Esophagus (tissue), 2 donors: ENCODE measurements around the gene MUC4. TPM values are rescaled to one million over a fixed set of nuclear protein-coding genes. Genes with fewer than 3 reads are reported as not detected.
"Not testable (repeated sequence)": the region's sequence is repeated elsewhere in the genome, so short reads cannot be mapped to it uniquely, and the experiment has no call there.

Experiments used
- H3K27ac ChIP-seq, 2 donors: one replicate each; pipeline ENCODE4 v1.5.1; 2013; ENCODE audit warnings: low read depth in 2 of 2, mild to moderate bottlenecking in 2 of 2, inconsistent platforms in 1 of 2, low read length in 1 of 2, moderate library complexity in 1 of 2
- H3K27me3 ChIP-seq, 2 donors: one replicate each; pipeline ENCODE4 v1.6.1; 2013; ENCODE audit warnings: low read length in 2 of 2, control low read depth in 1 of 2, mild to moderate bottlenecking in 1 of 2; ENCODE audit not compliant: insufficient read depth in 2 of 2, control insufficient read depth in 1 of 2
- H3K36me3 ChIP-seq, 2 donors: one replicate each; pipeline ENCODE4 v1.6.1; 2013; ENCODE audit warnings: low read length in 1 of 2; ENCODE audit not compliant: control insufficient read depth in 2 of 2, insufficient read depth in 2 of 2
- H3K4me1 ChIP-seq, 2 donors: one replicate each; pipeline ENCODE4 v1.6.1; 2013; ENCODE audit warnings: low read length in 1 of 2; ENCODE audit not compliant: control insufficient read depth in 2 of 2, insufficient read depth in 2 of 2
- H3K4me3 ChIP-seq, 2 donors: one replicate each; pipeline ENCODE4 v1.5.1; 2013; ENCODE audit warnings: low read length in 2 of 2, mild to moderate bottlenecking in 2 of 2, low read depth in 1 of 2, moderate library complexity in 1 of 2
- H3K9me3 ChIP-seq, 2 donors: one replicate each; pipeline ENCODE4 v1.6.1; 2013; ENCODE audit warnings: mild to moderate bottlenecking in 2 of 2, low read depth in 1 of 2, low read length in 1 of 2, moderate library complexity in 1 of 2; ENCODE audit not compliant: control insufficient read depth in 2 of 2, insufficient read depth in 1 of 2
- WGBS, 2 donors: extraction: QIAGEN DNeasy Blood & Tissue Kit; methylation state at CpG; one replicate each; pipeline ENCODE4 v1.1.7; 2013; 5-methylcytosine and 5-hydroxymethylcytosine counted together
- polyA plus RNA-seq, 2 donors: library from polyadenylated mRNA; stranded (reverse); fragments of 200-250 nt; gene quantifications; one replicate each; pipeline ENCODE4 v1.2.3, GENCODE V29; 2013
- donor health status: healthy with polysubstance abuse.
- donor health status: Bipolar disorder and iron deficiency.

Gene MUC4
- polyA plus RNA-seq, 2 donors = 15.6 to 17.4 TPM

DNA sequence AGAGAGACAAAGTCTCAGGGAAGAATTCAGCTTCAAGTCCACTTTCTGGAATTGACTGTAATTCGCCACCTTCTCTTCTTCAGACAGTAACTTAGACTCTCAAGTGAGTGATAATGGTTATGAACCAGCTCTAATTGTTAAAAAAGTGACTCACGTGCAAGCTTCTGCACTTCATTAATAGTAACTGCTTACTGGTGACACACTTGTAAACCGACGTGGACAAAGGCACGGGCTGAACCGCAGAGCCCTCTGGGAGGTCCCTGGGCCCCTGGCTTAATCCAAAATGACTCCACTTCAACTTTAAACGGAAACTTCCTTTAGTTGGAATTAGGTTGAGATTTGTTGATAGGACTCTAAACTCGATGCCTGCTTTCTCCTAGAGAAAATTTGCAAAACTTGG lies 17.0 kb downstream of the MUC4 start:
- Histone ChIP-seq H3K4me1 (no peaks in the 10 kb centered on the region), H3K27ac (no peak overlapping the region), H3K36me3 (no peaks in the 10 kb centered on the region), H3K27me3 (no peaks in the 10 kb centered on the region), H3K4me3 (no peak overlapping the region), H3K9me3 (peaks cover 0 to 1% of the 10 kb centered on the region in 2 donors)
- WGBS, 2 donors = 50 to 56% methylated on average over 8 of the region's 8 CpGs

DNA sequence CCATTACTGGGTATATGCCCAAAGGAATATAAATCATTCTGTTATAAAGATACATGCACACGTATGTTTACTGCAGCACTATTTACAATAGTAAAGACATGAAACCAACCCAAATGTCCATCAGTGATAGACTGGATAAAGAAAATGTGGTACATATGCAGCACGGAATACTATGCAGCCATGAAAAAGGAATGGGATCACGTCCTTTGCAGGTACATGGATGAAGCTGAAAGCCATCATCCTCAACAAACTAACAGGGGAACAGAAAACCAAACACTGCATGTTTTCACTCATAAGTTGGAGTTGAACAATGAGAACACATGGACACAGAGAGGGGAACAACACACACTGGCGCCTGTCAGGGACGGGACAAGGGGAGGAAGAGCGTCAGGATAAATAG lies 19.1 kb downstream of the MUC4 start:
- 78 to 80% methylated on average over 6 of the region's 6 CpGs for WGBS, 2 donors
- not testable (repeated sequence) for H3K4me1 ChIP-seq, H3K27ac ChIP-seq, H3K9me3 ChIP-seq, H3K36me3 ChIP-seq, H3K27me3 ChIP-seq, H3K4me3 ChIP-seq

DNA sequence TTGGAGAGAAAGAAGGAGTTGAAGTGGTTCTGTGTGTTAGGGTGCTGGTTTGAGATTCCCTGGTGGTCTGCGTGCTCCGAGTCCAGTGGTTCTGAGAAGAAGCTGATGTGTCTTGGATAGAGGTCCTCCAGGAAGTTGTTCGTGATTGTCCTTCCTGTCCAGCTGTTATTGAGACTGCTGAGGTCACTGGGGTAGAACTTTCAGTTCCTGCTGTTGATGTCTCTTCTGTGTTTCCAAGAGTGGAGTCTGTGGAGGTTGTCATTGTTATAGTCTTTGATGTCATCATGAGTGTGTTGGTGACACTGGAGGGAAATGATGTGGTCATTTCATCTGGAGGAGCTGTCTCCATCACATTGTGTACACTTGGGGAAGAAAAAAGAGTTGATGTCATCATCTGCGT lies 20.8 kb downstream of the MUC4 start:
- WGBS, 2 donors = 77 to 89% methylated on average over 4 of the region's 4 CpGs
- Histone ChIP-seq H3K27ac (no peak overlapping the region), H3K27me3 (no peaks in the 10 kb centered on the region), H3K9me3 (peaks cover 0 to 12% of the 10 kb centered on the region in 2 donors), H3K4me1 (peaks cover 3 to 5% of the 10 kb centered on the region in 2 donors), H3K36me3 (no peaks in the 10 kb centered on the region), H3K4me3 (no peak overlapping the region)

DNA sequence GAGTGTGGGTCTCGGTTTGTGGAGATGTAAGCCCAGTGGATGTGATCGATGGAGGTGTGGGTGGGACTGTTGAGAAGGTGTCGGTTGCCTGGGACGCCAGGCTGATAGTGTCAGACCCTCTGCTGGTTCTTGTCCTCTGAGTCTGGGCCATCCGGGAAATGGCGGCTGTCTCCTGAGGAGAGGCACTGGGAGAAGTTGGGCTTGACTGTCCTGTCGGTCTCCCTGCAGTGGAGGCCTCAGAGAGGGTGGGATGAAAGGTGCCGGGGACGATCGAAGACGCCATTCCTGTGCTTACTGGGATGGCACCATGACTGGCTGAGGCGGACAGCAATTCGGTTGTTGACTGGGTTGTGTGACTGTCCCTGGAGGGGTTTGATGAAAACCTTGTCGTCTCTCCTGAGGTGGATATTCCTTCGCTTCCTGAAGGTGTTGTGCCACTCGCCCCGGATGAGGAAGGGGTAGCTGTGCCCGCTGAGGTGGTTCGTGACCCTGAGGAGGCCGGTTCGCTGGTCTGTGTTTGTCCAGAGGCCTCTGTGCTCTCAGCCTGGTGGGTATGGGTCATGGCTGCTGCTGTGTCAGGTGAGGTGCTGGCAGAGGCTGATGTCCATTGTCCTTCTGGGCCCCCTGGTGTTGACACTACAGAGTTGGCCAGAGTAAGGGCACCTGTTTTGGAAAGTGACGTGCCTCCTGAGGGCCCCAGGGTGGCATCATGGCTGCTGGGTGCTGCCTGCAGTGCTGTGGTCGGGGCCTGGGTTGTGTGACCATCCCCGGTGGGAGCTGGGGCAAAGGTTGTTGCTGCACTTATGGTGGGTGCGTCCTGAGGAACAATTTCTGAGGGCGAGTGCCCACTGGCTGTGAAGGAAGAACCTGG lies 22.8 kb downstream of the MUC4 start:
- Histone ChIP-seq H3K9me3 (peaks cover 0 to 21% of the 10 kb centered on the region in 2 donors), H3K27ac (no peak overlapping the region), H3K27me3 (no peaks in the 10 kb centered on the region), H3K36me3 (no peaks in the 10 kb centered on the region), H3K4me3 (no peak overlapping the region), H3K4me1 (peaks cover 3 to 7% of the 10 kb centered on the region in 2 donors)
- 90 to 91% methylated on average over 25 to 26 of the region's 26 CpGs for WGBS, 2 donors

DNA sequence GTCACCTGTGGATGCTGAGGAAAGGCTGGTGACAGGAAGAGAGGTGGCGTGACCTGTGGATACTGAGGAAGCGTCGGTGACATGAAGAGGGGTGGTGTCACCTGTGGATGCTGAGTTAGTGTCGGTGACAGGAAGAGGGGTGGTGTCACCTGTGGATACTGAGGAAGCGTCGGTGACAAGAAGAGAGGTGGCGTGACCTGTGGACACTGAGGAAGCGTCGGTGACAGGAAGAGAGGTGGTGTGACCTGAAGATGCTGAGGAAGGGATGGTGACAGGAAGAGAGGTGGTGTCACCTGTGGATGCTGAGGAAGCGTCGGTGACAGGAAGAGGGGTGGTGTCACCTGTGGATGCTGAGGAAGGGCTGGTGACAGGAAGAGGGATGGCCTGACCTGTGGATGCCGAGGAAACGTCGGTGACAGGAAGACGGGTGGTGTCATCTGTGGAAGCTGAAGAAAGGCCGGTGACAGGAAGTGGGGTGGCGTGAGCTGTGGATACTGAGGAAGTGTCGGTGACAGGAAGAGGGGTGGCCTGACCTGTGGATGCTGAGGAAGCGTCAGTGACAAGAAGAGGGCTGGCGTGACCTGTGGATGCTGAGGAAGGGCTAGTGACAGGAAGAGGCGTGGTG lies 25.8 kb downstream of the MUC4 start:
- WGBS, 2 donors = 89 to 90% methylated on average over 21 of the region's 21 CpGs
- H3K9me3 ChIP-seq = peaks cover 0 to 26% of the 10 kb centered on the region in 2 donors
- H3K4me3 ChIP-seq = not testable (repeated sequence)

DNA sequence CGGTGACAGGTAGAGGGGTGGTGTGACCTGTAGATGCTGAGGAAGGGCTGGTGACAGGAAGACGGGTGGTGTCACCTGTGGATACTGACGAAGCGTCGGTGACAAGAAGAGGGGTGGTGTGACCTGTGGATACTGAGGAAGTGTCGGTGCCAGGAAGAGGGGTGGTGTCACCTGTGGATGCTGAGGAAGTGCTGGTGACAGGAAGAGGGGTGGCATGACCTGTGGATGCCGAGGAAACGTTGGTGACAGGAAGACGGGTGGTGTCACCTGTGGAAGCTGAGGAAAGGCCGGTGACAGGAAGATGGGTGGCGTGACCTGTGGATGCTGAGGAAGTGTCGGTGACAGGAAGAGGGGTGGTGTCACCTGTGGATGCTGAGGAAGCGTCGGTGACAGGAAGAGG lies 27.7 kb downstream of the MUC4 start:
- not testable (repeated sequence) for H3K4me3 ChIP-seq, H3K4me1 ChIP-seq, H3K27ac ChIP-seq, H3K27me3 ChIP-seq, H3K36me3 ChIP-seq
- H3K9me3 ChIP-seq = peaks cover 0 to 28% of the 10 kb centered on the region in 2 donors
- 88 to 90% methylated on average over 14 of the region's 14 CpGs for WGBS, 2 donors

More for the DNA sequence above, 25.8 kb downstream of the MUC4 start:
- not testable (repeated sequence) for H3K27ac ChIP-seq, H3K27me3 ChIP-seq, H3K36me3 ChIP-seq, H3K4me1 ChIP-seq

DNA sequence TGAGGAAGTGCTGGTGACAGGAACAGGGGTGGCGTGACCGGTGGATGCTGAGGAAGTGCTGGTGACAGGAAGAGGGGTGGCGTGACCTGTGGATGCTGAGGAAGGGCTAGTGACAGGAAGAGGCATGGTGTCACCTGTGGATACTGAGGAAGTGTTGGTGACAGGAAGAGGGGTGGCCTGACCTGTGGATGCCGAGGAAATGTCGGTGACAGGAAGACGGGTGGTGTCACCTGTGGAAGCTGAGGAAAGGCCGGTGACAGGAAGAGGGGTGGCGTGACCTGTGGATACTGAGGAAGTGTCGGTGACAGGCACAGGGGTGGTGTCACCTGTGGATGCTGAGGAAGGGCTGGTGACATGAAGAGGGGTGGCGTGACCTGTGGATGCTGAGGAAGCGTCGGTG lies 30.5 kb downstream of the MUC4 start:
- not testable (repeated sequence) for H3K4me1 ChIP-seq, H3K27ac ChIP-seq, H3K27me3 ChIP-seq, H3K36me3 ChIP-seq, H3K4me3 ChIP-seq
- 80 to 84% methylated on average over 12 of the region's 12 CpGs for WGBS, 2 donors
- peaks cover 4 to 23% of the 10 kb centered on the region in 2 donors for H3K9me3 ChIP-seq

DNA sequence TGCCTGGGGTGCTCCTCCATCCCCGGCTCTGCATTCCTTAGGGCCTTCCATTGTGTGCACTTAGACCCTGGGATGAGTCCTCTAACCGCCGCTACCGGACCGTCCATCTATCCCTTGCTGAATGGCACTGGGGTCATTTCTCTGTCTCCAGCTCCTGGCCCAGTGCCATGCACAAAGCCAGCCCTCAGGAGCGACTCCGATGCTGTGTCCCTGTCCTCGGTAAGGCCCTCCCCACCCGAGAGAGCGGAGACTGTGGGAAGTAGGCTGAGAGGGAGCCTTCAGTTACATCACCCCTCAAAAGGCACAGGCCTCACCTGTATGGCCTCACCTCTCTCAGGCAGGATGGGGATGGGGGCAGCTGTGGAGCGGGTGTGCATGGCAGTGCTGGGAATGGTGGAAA lies 33.8 kb downstream of the MUC4 start:
- Histone ChIP-seq H3K27ac (no peak overlapping the region), H3K36me3 (no peaks in the 10 kb centered on the region), H3K4me3 (no peak overlapping the region), H3K27me3 (no peaks in the 10 kb centered on the region), H3K4me1 (no peaks in the 10 kb centered on the region), H3K9me3 (peaks cover 4 to 11% of the 10 kb centered on the region in 2 donors)
- WGBS, 2 donors = 83 to 85% methylated on average over 11 of the region's 11 CpGs

DNA sequence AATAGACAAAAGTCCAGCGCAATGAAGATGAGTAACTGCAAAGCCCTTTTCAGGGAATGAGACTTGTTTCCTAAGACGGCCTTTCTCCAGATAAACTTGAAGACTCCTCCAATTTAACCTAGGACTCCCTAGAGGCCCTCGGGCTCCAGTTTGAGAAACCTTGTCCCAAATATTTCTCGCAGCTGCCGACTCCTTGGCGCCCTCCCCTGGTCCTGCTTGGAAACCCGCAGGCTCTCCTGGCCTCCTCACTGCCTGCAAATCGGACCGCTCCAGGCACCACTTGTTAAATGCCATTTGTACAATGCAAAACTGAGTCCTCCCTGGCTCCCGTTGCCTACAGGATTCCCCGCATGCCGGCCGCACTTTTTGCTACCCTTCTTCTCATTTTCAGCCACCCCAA lies 36.8 kb downstream of the MUC4 start:
- Histone ChIP-seq H3K4me3 (no peak overlapping the region), H3K9me3 (peaks cover 4 to 5% of the 10 kb centered on the region in 2 donors), H3K36me3 (no peaks in the 10 kb centered on the region), H3K27ac (no peak overlapping the region), H3K27me3 (no peaks in the 10 kb centered on the region), H3K4me1 (no peaks in the 10 kb centered on the region)
- WGBS, 2 donors = 37 to 45% methylated on average over 13 of the region's 13 CpGs
